Endothelial cell of hepatic sinusoid (primary cell): Measurements from ENCODE around the gene DTD1.
"Not testable (repeated sequence)": the region's sequence is repeated elsewhere in the genome, so short reads cannot be mapped to it uniquely, and the experiment has no call there.

Source experiments
- in situ Hi-C: cut with HindIII; loops from 2 replicates; pipeline ENCODE4 v1.10.0; 2017; ENCODE audit warnings: low sequenced_read_pairs

The DTD1 gene

GRCh38 chr20:18781509-18781908 is 193.7 kb downstream of the DTD1 start:
- in situ Hi-C loops = no loop called here

DNA sequence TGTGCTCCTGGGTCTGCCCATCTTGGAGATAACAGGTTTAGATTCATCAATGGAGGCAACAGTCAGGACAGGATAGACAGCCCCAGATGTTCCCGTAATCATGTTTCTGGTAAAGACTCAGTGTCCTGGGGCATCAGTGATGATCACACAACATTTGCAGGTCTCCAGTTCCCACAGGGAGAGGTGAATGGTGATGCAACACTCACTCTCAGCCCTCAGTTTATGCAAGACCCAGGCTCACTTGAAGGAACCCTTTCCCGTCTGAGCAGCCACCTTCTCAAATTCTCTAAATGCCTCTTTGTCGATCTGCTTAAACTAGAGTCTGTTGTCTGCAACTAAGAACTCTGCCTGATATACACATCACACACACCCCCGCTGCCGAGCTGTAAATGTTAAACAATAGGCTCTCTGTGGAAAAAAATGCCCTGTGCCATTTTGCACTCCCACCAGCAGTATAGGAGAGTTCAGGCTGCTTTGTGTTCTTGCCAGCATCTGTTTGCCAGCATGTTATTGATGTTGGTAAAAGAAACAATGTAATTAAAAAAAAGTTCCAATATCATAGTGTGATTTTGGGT is 195.6 kb downstream of the DTD1 start:
- in situ Hi-C loops = no loop called here

- in situ Hi-C loops = not testable (repeated sequence)
Observed at GRCh38 chr20:18787046-18787445, 199.2 kb downstream of the DTD1 start.

- in situ Hi-C loops = no loop called here
Observed at GRCh38 chr20:18788021-18788420, 200.2 kb downstream of the DTD1 start.

GRCh38 chr20:18790787-18791186 is 202.9 kb downstream of the DTD1 start:
- in situ Hi-C loops = no loop called here

DNA sequence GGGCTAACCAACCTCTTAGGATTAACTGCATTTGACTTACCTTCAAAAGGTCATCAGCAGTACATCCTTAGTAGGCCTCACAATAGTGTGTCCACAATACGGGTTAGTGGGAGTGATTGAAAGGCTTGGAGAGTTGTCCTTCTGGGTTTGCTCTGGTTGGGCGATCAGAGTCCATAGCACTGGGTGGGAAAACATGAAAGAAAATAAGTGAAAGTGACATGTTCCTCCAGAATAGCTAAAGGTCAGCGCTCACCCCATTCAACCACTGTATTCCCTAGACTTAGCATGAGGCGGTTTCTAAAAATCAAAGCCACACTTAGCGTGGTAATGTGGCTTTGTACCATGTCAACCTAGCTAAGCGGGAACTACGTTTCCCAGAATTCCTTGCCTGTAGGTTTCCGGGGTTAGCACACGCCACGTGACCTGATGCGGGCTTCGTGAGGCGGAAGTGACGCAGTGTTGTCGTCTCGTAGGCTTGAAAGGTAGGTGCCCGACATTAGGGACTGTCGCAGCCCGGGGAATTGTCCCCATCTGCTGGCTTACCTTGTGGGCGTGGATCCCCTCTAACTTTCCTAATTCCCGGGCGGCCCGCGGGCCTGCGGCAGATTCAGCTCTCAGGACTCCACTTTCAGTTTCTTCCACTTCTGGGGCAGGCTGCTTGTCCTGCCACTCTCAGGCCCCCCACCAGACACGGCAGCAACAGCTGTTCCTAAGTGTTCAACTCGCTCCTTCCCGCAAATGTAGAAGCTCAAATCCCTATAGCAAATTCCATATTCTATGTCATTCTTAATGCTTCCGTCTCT is 206.0 kb downstream of the DTD1 start:
- in situ Hi-C loops = no loop called here

DNA sequence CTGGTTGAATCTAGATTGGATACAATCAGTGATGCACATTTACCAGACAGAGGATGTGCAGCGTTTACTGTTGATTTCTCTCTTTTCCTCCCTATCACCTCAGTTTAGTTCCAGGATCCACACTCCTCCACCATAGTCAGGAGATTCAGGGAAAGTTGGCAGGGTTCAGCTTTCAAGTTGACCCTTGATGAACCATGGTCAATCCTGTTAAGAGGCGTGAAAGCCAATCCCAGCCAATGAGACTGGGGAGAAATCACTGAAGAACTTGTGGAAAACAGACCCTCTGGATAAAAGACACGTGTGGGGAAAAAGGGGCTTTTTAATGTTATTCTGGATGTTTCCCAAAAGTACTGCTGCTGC is 206.6 kb downstream of the DTD1 start:
- in situ Hi-C loops = no loop called here

DNA sequence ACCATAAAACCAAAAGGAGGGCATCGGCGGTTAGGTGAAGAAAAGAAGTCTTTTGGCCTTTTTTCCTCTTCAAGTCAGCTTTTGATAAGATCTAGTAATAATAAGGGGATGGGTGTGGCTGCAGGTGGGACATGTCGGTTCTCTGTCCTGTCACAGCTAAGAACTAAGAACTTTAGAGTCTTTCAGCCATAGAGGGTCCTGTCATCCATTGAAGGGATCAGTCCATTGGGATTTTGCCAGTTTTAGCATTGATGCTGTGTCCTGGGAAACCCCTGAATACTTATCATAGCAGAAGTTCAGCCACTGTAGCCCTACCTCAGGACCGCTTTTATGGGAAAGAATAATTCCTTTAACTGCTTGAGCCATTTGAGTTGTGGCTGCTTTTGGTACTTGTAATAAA is 207.5 kb downstream of the DTD1 start:
- in situ Hi-C loops = no loop called here

DNA sequence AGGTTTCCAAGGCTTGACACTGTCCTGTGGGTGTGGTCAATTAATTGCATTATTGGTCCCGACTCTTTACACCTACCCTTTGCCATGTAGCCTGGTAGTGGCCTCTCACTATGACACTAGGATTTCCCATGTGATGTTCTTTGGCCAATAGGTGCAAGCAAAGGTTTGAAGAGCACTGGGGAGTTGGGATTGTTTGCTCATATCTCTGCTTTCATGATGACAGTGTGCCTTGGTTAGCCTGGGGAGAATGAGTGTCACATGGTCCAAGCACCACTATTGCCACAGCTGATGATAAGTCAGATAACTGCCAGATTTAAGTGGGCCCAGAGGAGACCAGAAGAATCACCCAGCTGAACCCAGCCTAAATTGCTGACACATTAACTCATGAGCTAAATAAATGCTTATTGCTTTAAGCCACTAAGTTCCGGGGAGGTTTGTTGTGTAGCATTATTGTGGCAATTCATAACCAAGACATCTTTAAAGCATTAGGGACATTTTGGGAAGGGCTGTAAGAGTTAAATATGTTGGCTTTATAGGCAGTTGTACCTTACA is 208.5 kb downstream of the DTD1 start:
- in situ Hi-C loops = no loop called here

DNA sequence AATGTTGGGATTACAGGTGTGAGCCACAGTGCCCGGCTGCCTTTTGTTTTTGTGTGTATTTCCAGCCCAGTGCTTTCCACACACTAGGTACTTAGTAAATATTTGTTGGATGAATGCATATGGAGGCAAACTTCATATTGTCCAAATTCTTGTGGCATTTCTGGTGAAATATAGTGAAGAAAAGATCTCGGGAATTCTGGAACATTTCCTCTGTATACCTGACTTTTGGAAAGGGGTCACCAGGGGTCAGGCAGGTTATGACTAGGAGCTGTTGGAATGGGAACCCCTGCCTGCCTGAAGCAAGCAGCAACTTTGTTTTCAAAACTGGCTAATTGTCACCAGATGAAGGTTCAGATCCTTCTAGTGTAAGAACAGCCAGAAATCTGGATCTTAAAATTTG is 213.7 kb downstream of the DTD1 start:
- in situ Hi-C loops = no loop called here

- in situ Hi-C loops = no loop called here
Observed at GRCh38 chr20:18802012-18802634, 214.3 kb downstream of the DTD1 start.

GRCh38 chr20:18805881-18806280 is 218.0 kb downstream of the DTD1 start:
- in situ Hi-C loops = no loop called here

DNA sequence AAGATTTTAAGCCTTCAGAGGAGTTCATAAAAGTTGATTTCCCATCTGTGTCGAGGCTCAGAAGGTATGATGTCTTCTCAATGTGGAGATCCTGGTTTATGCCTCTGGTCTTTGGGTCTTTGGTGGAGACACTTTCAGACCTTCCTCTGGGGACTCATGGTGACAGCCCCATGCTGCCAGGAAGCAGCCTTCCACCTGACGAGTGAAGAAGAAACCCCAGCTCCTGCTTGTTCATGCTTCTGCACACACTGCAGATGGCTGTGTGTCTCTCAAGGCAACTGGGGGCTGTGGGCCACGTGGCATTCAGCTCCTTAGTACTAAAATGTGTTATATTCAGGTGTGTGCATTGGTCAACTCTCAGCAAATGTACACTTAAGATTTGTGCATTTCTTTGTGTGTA is 220.9 kb downstream of the DTD1 start:
- in situ Hi-C loops = no loop called here

DNA sequence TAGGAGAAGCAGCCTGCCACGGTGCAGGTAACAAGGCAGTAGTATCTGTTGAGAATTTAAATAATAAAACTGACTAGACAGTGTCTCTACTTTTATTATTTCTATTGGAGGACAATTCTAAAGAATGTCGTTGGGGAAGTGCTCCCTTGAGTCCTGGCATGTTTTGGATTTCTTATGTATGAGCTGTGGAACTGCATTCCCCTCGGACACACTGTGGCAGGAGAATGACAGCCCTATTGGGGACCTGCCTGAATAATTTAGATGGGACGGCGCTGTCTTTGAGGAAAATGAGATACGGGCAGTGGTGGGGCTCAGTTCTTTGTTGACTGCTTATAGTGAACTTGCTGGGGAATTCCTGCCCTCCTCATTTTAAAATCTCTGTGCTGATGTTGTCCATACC is 223.3 kb downstream of the DTD1 start:
- in situ Hi-C loops = no loop called here

GRCh38 chr20:18811904-18812303 is 224.1 kb downstream of the DTD1 start:
- in situ Hi-C loops = no loop called here

GRCh38 chr20:18813483-18813882 is 225.6 kb downstream of the DTD1 start, which contains the start of gene SCP2D1:
Gene SCP2D1 (plus strand): TSS chr20:18813783. CDS start chr20:18813816, 33 bp downstream.
- in situ Hi-C loops = no loop called here

GRCh38 chr20:18815194-18815942 is 227.5 kb downstream of the DTD1 start:
- in situ Hi-C loops = no loop called here
